GM23338 (cell line): ENCODE measurements around the gene TESK2. TPM values are rescaled to one million over a fixed set of nuclear protein-coding genes. Genes with fewer than 3 reads are reported as not detected.

Source experiments
- ATAC-seq: fragments of 200-7000 bp; cut with Tn5 transposase; 3 replicates; pipeline ENCODE4 v1.9.1; 2020
- DNase-seq: peaks from one replicate; pipeline ENCODE4 v3.0.0-alpha.2; 2015; ENCODE audit warnings: low spot score
- H2AFZ ChIP-seq: fragments of 200-600 bp; sonication (generic); 2 replicates; pipeline ENCODE4 v1.8.0; 2016; ENCODE audit warnings: antibody characterized with exemption, mild to moderate bottlenecking, moderate library complexity
- H3F3A ChIP-seq: fragments of 200-600 bp; sonication (generic); replicated peaks from 2 replicates; pipeline ENCODE4 v1.8.0; 2017; ENCODE audit warnings: antibody characterized with exemption, mixed run types, low read depth
- H3K27ac ChIP-seq: fragments of 200-600 bp; sonication (generic); 2 replicates; pipeline ENCODE4 v1.6.1; 2016; ENCODE audit warnings: low read depth
- H3K27me3 ChIP-seq: fragments of 200-600 bp; sonication (generic); 2 replicates; pipeline ENCODE4 v1.8.0; 2016; ENCODE audit warnings: mild to moderate bottlenecking, mixed run types, moderate library complexity; ENCODE audit not compliant: insufficient read depth
- H3K36me3 ChIP-seq: fragments of 200-600 bp; sonication (generic); 2 replicates; pipeline ENCODE4 v1.8.0; 2016; ENCODE audit warnings: mild to moderate bottlenecking; ENCODE audit not compliant: insufficient read depth
- H3K4me1 ChIP-seq: fragments of 200-600 bp; sonication (generic); 2 replicates; pipeline ENCODE4 v1.8.0; 2016; ENCODE audit warnings: mild to moderate bottlenecking, moderate library complexity; ENCODE audit not compliant: insufficient read depth
- H3K4me2 ChIP-seq: fragments of 200-600 bp; sonication (generic); 2 replicates; pipeline ENCODE4 v1.7.1; 2017; ENCODE audit warnings: mixed run types
- H3K4me3 ChIP-seq: fragments of 200-600 bp; sonication (generic); 2 replicates; pipeline ENCODE4 v1.6.1; 2016; ENCODE audit warnings: mixed run types
- H3K79me2 ChIP-seq: fragments of 200-600 bp; sonication (generic); replicated peaks from 2 replicates; pipeline ENCODE4 v1.8.0; 2017; ENCODE audit warnings: mild to moderate bottlenecking; ENCODE audit not compliant: insufficient read depth
- H3K9me2 ChIP-seq: fragments of 200-600 bp; sonication (generic); 2 replicates; pipeline ENCODE4 v1.8.0; 2017; ENCODE audit not compliant: insufficient read depth
- H4K20me1 ChIP-seq: fragments of 200-600 bp; sonication (generic); replicated peaks from 2 replicates; pipeline ENCODE4 v1.8.0; 2017; ENCODE audit warnings: mild to moderate bottlenecking; ENCODE audit not compliant: insufficient read depth
- H3K27ac Mint-ChIP-seq: 2 replicates; pipeline ENCODE4 v1.8.0; 2020; ENCODE audit warnings: inconsistent platforms, mild to moderate bottlenecking, moderate library complexity, mixed read lengths
- H3K27me3 Mint-ChIP-seq: 3 replicates; pipeline ENCODE4 v1.8.0; 2022; ENCODE audit warnings: low read depth, mild to moderate bottlenecking, moderate library complexity, mixed read lengths, inconsistent platforms; ENCODE audit not compliant: insufficient read depth, poor library complexity
- H3K36me3 Mint-ChIP-seq: 3 replicates; pipeline ENCODE4 v1.8.0; 2021; ENCODE audit warnings: low read depth, mild to moderate bottlenecking, inconsistent platforms, moderate library complexity, mixed read lengths
- H3K4me1 Mint-ChIP-seq: 3 replicates; pipeline ENCODE4 v1.8.0; 2020; ENCODE audit warnings: mild to moderate bottlenecking, inconsistent platforms, mixed read lengths
- H3K4me3 Mint-ChIP-seq: 3 replicates; pipeline ENCODE4 v1.8.0; 2021; ENCODE audit warnings: moderate library complexity, mild to moderate bottlenecking, inconsistent platforms, mixed read lengths
- H3K9me3 Mint-ChIP-seq: 3 replicates; pipeline ENCODE4 v1.8.0; 2020; ENCODE audit warnings: moderate library complexity, mild to moderate bottlenecking, inconsistent platforms, mixed read lengths
- CREB1 ChIP-seq: fragments of 250-450 bp; sonication (Bioruptor Pico); IDR thresholded peaks from 2 replicates; pipeline ENCODE4 v1.5.0; 2020; ENCODE audit warnings: low read depth, mild to moderate bottlenecking, moderate library complexity
- EZH2phosphoT487 ChIP-seq: fragments of 200-600 bp; sonication (generic); IDR thresholded peaks from one replicate; pipeline ENCODE4 v1.8.1; 2018; ENCODE audit warnings: antibody characterized with exemption; ENCODE audit not compliant: unreplicated experiment
- JUNB ChIP-seq: IDR thresholded peaks from one replicate; pipeline ENCODE4 v1.6.1; 2016; ENCODE audit warnings: antibody characterized with exemption; ENCODE audit not compliant: unreplicated experiment
- NANOG ChIP-seq: IDR thresholded peaks from 2 replicates; pipeline ENCODE4 v1.6.1; 2016; ENCODE audit warnings: antibody characterized with exemption, borderline replicate concordance
- POLR2AphosphoS5 ChIP-seq: IDR thresholded peaks from 2 replicates; pipeline ENCODE4 v1.6.1; 2016; ENCODE audit warnings: antibody characterized with exemption, low read depth
- STAT1 ChIP-seq: IDR thresholded peaks from one replicate; pipeline ENCODE4 v1.6.1; 2016; ENCODE audit warnings: antibody characterized with exemption; ENCODE audit not compliant: unreplicated experiment
- ZNF462 ChIP-seq: fragments of 250-450 bp; sonication (Bioruptor Pico); IDR thresholded peaks from 2 replicates; pipeline ENCODE4 v1.5.0; 2020; ENCODE audit warnings: mild to moderate bottlenecking, moderate library complexity
- polyA plus RNA-seq: library from polyadenylated mRNA; unstranded; fragments of >200 nt; fragmentation: Nextera tagmentation; extraction: Ambion mirVana; gene quantifications from 2 replicates; pipeline ENCODE4 v1.2.1, GENCODE V29; 2016
- total RNA-seq: library from RNA; depleted of rRNA; stranded (reverse); fragments of >200 nt; shearing (Covaris generic); gene quantifications from 2 replicates; pipeline ENCODE4 v1.2.3, GENCODE V29; 2014

Gene TESK2
- total and polyA plus RNA-seq, 2 experiments from 2014 or later: 5.2 to 14.0 TPM

GRCh38 chr1:45348020-45348419 lies 142.9 kb downstream of the TESK2 start (continued):
- TF ChIP-seq POLR2AphosphoS5: no peak
- TF ChIP-seq STAT1: no peak
- TF ChIP-seq NANOG: no peak
- TF ChIP-seq ZNF462: no peak

GRCh38 chr1:45346473-45346872 lies 144.5 kb downstream of the TESK2 start:
- Mint-ChIP-seq H3K27me3 (peaks cover 2% of the 10 kb centered on the region), H3K36me3 (peaks cover 43% of the 10 kb centered on the region)
- ATAC-seq: no peak
- no peak for TF ChIP-seq EZH2phosphoT487
- no peak for TF ChIP-seq ZNF462
- TF ChIP-seq JUNB: no peak
- TF ChIP-seq CREB1 (CRISPR knock-in tag): no peak

More at GRCh38 chr1:45346473-45346872, 144.5 kb downstream of the TESK2 start:
- no peak overlapping the region for H3K27ac ChIP-seq
- H3K4me2 ChIP-seq: no peak overlapping the region
- DNase-seq: no peak
- no peaks in the 10 kb centered on the region; the same call in 2 of the 3 replicates for H3K4me1 Mint-ChIP-seq
- H3K9me2 ChIP-seq: no peaks in the 10 kb centered on the region
- H4K20me1 ChIP-seq: no peaks in the 10 kb centered on the region; the same call in none of the 2 replicates
- H2AFZ ChIP-seq: no peak overlapping the region
- no peak overlapping the region for H3K27ac Mint-ChIP-seq
- H3K36me3 ChIP-seq: peaks cover 7% of the 10 kb centered on the region
- no peaks in the 10 kb centered on the region for H3K27me3 ChIP-seq
- H3K79me2 ChIP-seq: peaks cover 6% of the 10 kb centered on the region
- 0 out of 2 replicates have a peak, but pooled peaks cover 7% of the 10 kb centered on the region for H3F3A ChIP-seq
- H3K9me3 Mint-ChIP-seq: no peaks in the 10 kb centered on the region
- no peaks in the 10 kb centered on the region for H3K4me1 ChIP-seq
- H3K4me3 Mint-ChIP-seq: no peak overlapping the region
- H3K4me3 ChIP-seq: no peak overlapping the region
